Neural cell (in vitro differentiated cells): ENCODE results near the gene HOXB5. TPM values are rescaled to one million over a fixed set of nuclear protein-coding genes. Genes with fewer than 3 reads are reported as not detected.

Experiments
- H2AFZ ChIP-seq: fragments of 200-600, 300-800 bp; sonication (generic), shearing (Covaris generic); 2 replicates; pipeline ENCODE4 v1.6.0; 2014; ENCODE audit warnings: low read depth, mild to moderate bottlenecking, antibody characterized with exemption, low read length, moderate library complexity
- H3F3A ChIP-seq: fragments of 200-600 bp; shearing (Covaris generic); 2 replicates; pipeline ENCODE4 v1.6.1; 2016; ENCODE audit warnings: mild to moderate bottlenecking, moderate library complexity, mixed read lengths, antibody characterized with exemption, low read length; ENCODE audit not compliant: insufficient read depth, poor library complexity, severe bottlenecking
- H3K27ac ChIP-seq: fragments of 200-600, 300-800 bp; sonication (generic), shearing (Covaris generic); 2 replicates; pipeline ENCODE4 v1.5.1; 2014; ENCODE audit warnings: mild to moderate bottlenecking, low read length, moderate library complexity
- H3K27me3 ChIP-seq: fragments of 300-800, 200-600 bp; sonication (generic), shearing (Covaris generic); 2 replicates; pipeline ENCODE4 v1.6.0; 2014; ENCODE audit warnings: mild to moderate bottlenecking, low read depth, low read length, moderate library complexity; ENCODE audit not compliant: insufficient read depth
- H3K36me3 ChIP-seq: fragments of 300-800, 200-600 bp; sonication (generic), shearing (Covaris generic); 2 replicates; pipeline ENCODE4 v1.5.1; 2014; ENCODE audit warnings: mild to moderate bottlenecking, antibody characterized with exemption, low read length, moderate library complexity; ENCODE audit not compliant: insufficient read depth
- H3K4me2 ChIP-seq: fragments of 300-800, 200-600 bp; sonication (generic), shearing (Covaris generic); 2 replicates; pipeline ENCODE4 v1.6.0; 2014; ENCODE audit warnings: mild to moderate bottlenecking, low read length
- H3K4me3 ChIP-seq: fragments of 300-800, 200-600 bp; sonication (generic), shearing (Covaris generic); 2 replicates; pipeline ENCODE4 v1.5.1; 2014; ENCODE audit warnings: mild to moderate bottlenecking, low read length, moderate library complexity
- H3K79me2 ChIP-seq: fragments of 200-600 bp; shearing (Covaris generic); replicated peaks from 2 replicates; pipeline ENCODE4 v1.6.0; 2014; ENCODE audit warnings: mild to moderate bottlenecking, low read length, moderate library complexity; ENCODE audit not compliant: insufficient read depth
- H3K9ac ChIP-seq: fragments of 300-800, 200-600 bp; sonication (generic), shearing (Covaris generic); 2 replicates; pipeline ENCODE4 v1.6.1; 2016; ENCODE audit warnings: mild to moderate bottlenecking, low read length, mixed read lengths
- H3K9me2 ChIP-seq: fragments of 200-600 bp; shearing (Covaris generic); 2 replicates; pipeline ENCODE4 v1.6.1; 2016; ENCODE audit warnings: mild to moderate bottlenecking, low read length, mixed read lengths; ENCODE audit not compliant: insufficient read depth
- H3K9me3 ChIP-seq: fragments of 200-600, 300-800 bp; sonication (generic), shearing (Covaris generic); 2 replicates; pipeline ENCODE4 v1.6.1; 2016; ENCODE audit warnings: mild to moderate bottlenecking, mixed run types, low read length, moderate library complexity, mixed read lengths
- H4K20me1 ChIP-seq: fragments of 200-600 bp; shearing (Covaris generic); 2 replicates; pipeline ENCODE4 v1.6.1; 2016; ENCODE audit warnings: mild to moderate bottlenecking, mixed run types; ENCODE audit not compliant: insufficient read depth
- EP300 ChIP-seq: fragments of 450-650 bp; conservative IDR thresholded peaks from 2 replicates; pipeline ENCODE4 v1.6.1; 2014; ENCODE audit warnings: antibody characterized with exemption, mild to moderate bottlenecking, moderate library complexity; ENCODE audit not compliant: poor library complexity, severe bottlenecking
- EZH2 ChIP-seq: fragments of 200-600, 300-800 bp; shearing (Covaris generic), sonication (generic); IDR thresholded peaks from 2 replicates; pipeline ENCODE4 v1.6.1; 2014; ENCODE audit warnings: antibody characterized with exemption, low read length, borderline replicate concordance, mild to moderate bottlenecking; ENCODE audit not compliant: insufficient read depth, poor library complexity, severe bottlenecking
- MXI1 ChIP-seq: fragments of 450-650 bp; conservative IDR thresholded peaks from 2 replicates; pipeline ENCODE4 v1.6.1; 2014; ENCODE audit warnings: antibody characterized with exemption, mild to moderate bottlenecking; ENCODE audit not compliant: poor library complexity, severe bottlenecking
- POLR2AphosphoS5 ChIP-seq: IDR thresholded peaks from 2 replicates; pipeline ENCODE4 v1.6.1; 2012
- RAD21 ChIP-seq: fragments of 450-650 bp; conservative IDR thresholded peaks from 2 replicates; pipeline ENCODE4 v1.6.1; 2014; ENCODE audit warnings: antibody characterized with exemption, mild to moderate bottlenecking, moderate library complexity
- SMC3 ChIP-seq: fragments of 450-650 bp; conservative IDR thresholded peaks from 2 replicates; pipeline ENCODE4 v1.6.1; 2014; ENCODE audit warnings: antibody characterized with exemption, mild to moderate bottlenecking, moderate library complexity; ENCODE audit not compliant: poor library complexity
- TAF1 ChIP-seq: IDR thresholded peaks from 2 replicates; pipeline ENCODE4 v1.6.1; 2012; ENCODE audit warnings: low read depth
- polyA plus RNA-seq: library from polyadenylated mRNA; depleted of rRNA; stranded (reverse); fragments of >200 nt; gene quantifications from 2 replicates; pipeline ENCODE4 v1.2.3, GENCODE V29; 2014
- TF ChIP-seq, protein P1 (sequence below): fragments of 450-650 bp; IDR thresholded peaks from 2 replicates; pipeline ENCODE4 v1.5.1; 2014; ENCODE audit warnings: antibody characterized with exemption, mild to moderate bottlenecking, moderate library complexity; ENCODE audit not compliant: poor library complexity, severe bottlenecking
- TF ChIP-seq, protein P2 (sequence below): IDR thresholded peaks from 2 replicates; pipeline ENCODE4 v1.6.1; 2012; ENCODE audit warnings: borderline replicate concordance

HOXB5 gene
- polyA plus RNA-seq, 1 donor from 2014 or later: not detected

DNA sequence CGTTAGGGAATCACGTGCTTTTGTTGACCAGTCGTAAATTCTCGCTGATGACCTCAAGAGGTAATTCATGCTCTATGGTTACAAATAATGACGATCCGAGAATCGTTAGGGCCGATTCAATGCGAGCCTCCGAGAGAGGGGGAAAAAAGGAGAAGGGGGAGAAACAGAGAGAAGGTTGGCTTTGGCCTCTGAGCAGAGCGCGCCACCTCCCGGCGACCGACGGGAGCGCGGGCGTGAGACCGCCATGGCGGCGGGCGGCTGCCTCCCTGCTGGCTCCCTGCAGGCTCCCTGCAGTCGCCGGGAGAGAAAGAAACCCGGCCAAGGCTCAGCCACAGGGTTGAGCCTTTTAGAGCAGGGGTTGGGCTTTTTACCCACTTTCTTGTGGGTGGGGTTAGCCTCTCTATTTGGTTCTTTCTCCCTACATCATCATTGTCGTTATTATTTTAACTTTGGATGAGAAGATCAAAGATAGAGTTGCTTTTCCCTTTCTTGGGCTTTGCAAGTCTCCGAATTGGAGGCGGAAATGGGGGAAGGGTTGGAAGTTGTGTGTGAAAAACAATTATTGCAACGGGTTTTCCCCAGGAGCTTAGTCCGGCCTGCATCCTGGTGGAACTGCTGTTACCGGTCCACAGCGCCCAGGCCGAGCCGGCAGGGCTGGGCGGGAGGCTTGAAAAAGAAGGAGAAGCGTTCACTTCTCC is 410 bp upstream of the HOXB5 start:
- H4K20me1 ChIP-seq: no peaks in the 10 kb centered on the region
- peaks cover 3% of the 10 kb centered on the region for H3K9me3 ChIP-seq
- H3K79me2 ChIP-seq: no peaks in the 10 kb centered on the region
- H3K9me2 ChIP-seq: no peaks in the 10 kb centered on the region
- no peak overlapping the region for H2AFZ ChIP-seq
- no peak overlapping the region for H3K9ac ChIP-seq
- no peak overlapping the region for H3K4me2 ChIP-seq
- H3K36me3 ChIP-seq: no peaks in the 10 kb centered on the region
- no peaks in the 10 kb centered on the region for H3F3A ChIP-seq
- peaks cover 100% of the 10 kb centered on the region for H3K27me3 ChIP-seq
- no peak overlapping the region for H3K27ac ChIP-seq
- no peak for TF ChIP-seq POLR2AphosphoS5
- peak; percentile 60 for TF ChIP-seq RAD21
- TF ChIP-seq, protein P1, sequence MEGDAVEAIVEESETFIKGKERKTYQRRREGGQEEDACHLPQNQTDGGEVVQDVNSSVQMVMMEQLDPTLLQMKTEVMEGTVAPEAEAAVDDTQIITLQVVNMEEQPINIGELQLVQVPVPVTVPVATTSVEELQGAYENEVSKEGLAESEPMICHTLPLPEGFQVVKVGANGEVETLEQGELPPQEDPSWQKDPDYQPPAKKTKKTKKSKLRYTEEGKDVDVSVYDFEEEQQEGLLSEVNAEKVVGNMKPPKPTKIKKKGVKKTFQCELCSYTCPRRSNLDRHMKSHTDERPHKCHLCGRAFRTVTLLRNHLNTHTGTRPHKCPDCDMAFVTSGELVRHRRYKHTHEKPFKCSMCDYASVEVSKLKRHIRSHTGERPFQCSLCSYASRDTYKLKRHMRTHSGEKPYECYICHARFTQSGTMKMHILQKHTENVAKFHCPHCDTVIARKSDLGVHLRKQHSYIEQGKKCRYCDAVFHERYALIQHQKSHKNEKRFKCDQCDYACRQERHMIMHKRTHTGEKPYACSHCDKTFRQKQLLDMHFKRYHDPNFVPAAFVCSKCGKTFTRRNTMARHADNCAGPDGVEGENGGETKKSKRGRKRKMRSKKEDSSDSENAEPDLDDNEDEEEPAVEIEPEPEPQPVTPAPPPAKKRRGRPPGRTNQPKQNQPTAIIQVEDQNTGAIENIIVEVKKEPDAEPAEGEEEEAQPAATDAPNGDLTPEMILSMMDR: peak; percentile 64
- no peak for TF ChIP-seq MXI1
- TF ChIP-seq EP300: no peak
- TF ChIP-seq SMC3: peak; percentile 63
- TF ChIP-seq TAF1: no peak
- TF ChIP-seq, protein P2, sequence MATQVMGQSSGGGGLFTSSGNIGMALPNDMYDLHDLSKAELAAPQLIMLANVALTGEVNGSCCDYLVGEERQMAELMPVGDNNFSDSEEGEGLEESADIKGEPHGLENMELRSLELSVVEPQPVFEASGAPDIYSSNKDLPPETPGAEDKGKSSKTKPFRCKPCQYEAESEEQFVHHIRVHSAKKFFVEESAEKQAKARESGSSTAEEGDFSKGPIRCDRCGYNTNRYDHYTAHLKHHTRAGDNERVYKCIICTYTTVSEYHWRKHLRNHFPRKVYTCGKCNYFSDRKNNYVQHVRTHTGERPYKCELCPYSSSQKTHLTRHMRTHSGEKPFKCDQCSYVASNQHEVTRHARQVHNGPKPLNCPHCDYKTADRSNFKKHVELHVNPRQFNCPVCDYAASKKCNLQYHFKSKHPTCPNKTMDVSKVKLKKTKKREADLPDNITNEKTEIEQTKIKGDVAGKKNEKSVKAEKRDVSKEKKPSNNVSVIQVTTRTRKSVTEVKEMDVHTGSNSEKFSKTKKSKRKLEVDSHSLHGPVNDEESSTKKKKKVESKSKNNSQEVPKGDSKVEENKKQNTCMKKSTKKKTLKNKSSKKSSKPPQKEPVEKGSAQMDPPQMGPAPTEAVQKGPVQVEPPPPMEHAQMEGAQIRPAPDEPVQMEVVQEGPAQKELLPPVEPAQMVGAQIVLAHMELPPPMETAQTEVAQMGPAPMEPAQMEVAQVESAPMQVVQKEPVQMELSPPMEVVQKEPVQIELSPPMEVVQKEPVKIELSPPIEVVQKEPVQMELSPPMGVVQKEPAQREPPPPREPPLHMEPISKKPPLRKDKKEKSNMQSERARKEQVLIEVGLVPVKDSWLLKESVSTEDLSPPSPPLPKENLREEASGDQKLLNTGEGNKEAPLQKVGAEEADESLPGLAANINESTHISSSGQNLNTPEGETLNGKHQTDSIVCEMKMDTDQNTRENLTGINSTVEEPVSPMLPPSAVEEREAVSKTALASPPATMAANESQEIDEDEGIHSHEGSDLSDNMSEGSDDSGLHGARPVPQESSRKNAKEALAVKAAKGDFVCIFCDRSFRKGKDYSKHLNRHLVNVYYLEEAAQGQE: no peak
- TF ChIP-seq EZH2: peak; percentile 41
- no peak overlapping the region for H3K4me3 ChIP-seq

DNA sequence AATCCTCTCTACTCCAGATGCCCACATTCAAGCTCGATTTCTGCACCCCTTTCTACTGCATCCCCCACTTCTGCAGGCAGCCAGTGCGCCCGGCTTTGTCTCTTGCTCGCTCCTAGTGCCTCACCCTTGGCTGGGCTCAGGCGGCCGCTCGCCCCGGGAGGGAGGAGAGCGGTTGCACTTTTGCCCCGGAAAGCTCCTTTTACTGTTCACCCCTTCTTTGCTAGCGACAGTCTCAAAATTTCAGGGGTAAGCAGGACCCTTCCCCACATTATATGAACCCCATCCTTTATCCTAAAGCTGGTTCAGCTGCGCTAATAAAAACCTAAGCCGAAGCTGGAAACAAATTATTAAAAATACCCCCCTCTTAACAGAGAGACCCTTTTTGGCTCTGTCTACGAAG is 1.0 kb downstream of the HOXB5 start:
- no peak overlapping the region for H3K27ac ChIP-seq
- no peaks in the 10 kb centered on the region for H4K20me1 ChIP-seq
- no peaks in the 10 kb centered on the region for H3K36me3 ChIP-seq
- H3F3A ChIP-seq: no peaks in the 10 kb centered on the region
- H3K4me3 ChIP-seq: no peak overlapping the region
- H2AFZ ChIP-seq: no peak overlapping the region
- H3K9me2 ChIP-seq: no peaks in the 10 kb centered on the region
- TF ChIP-seq TAF1: no peak
- no peak for TF ChIP-seq POLR2AphosphoS5
- no peak for TF ChIP-seq RAD21
- H3K9ac ChIP-seq: no peak overlapping the region
- no peaks in the 10 kb centered on the region for H3K9me3 ChIP-seq
- no peak overlapping the region for H3K4me2 ChIP-seq
- H3K79me2 ChIP-seq: no peaks in the 10 kb centered on the region
- H3K27me3 ChIP-seq: peaks cover 100% of the 10 kb centered on the region
